ENCODE data around the gene ATG3.

The ATG3 gene

GRCh38 chr3:112583105-112583504 is 21.3 kb upstream of the ATG3 start:
- DNase-seq (ENCODE audit: low read depth, low spot score), result no peak
- in situ Hi-C loops (cut with HindIII; ENCODE audit: low sequenced_read_pairs), result no loop called here
- H3K4me3 ChIP-seq (ENCODE audit: low read depth, low read length), result no peak overlapping the region
- no peak for TF ChIP-seq CTCF (IDR thresholded peaks at IDR 0.05; ENCODE audit: low read depth, low read length)

GRCh38 chr3:112582244-112582874 is 20.6 kb upstream of the ATG3 start:
- peak; percentile 84 for DNase-seq (ENCODE audit: low read depth, low spot score)
- H3K4me3 ChIP-seq (ENCODE audit: low read depth, low read length), result no peak overlapping the region
- peak; percentile 64 for TF ChIP-seq CTCF (IDR thresholded peaks at IDR 0.05; ENCODE audit: low read depth, low read length)
- in situ Hi-C loops (cut with HindIII; ENCODE audit: low sequenced_read_pairs), result no loop called here

DNA sequence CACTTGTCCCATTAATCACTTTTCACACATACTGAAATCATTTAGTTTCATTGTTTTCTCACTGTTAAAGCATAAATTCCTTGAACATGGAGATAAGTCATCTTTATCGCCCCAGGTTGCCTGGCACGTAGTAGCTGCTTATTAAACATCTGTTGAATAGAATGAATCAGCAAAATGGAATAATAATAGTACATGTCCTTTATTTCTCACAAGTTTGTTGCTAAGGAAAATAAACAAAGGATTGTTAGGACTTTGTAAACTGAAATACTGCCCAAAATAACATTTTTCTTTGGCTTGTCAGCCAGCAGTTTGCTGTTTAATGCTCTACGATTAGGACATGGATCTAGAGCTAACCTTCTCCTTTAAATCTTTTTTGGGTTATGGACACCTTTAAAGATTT is 17.9 kb upstream of the ATG3 start:
- DNase-seq (ENCODE audit: low read depth, low spot score), result peak; percentile 56
- TF ChIP-seq CTCF (IDR thresholded peaks at IDR 0.05; ENCODE audit: low read depth, low read length), result no peak
- in situ Hi-C loops (cut with HindIII; ENCODE audit: low sequenced_read_pairs), result no loop called here
- H3K4me3 ChIP-seq (ENCODE audit: low read depth, low read length), result no peak overlapping the region

GRCh38 chr3:112579232-112579631 is 17.5 kb upstream of the ATG3 start:
- TF ChIP-seq CTCF (IDR thresholded peaks at IDR 0.05; ENCODE audit: low read depth, low read length), result no peak
- no peak overlapping the region for H3K4me3 ChIP-seq (ENCODE audit: low read depth, low read length)
- DNase-seq (ENCODE audit: low read depth, low spot score), result no peak
- in situ Hi-C loops (cut with HindIII; ENCODE audit: low sequenced_read_pairs), result no loop called here

DNA sequence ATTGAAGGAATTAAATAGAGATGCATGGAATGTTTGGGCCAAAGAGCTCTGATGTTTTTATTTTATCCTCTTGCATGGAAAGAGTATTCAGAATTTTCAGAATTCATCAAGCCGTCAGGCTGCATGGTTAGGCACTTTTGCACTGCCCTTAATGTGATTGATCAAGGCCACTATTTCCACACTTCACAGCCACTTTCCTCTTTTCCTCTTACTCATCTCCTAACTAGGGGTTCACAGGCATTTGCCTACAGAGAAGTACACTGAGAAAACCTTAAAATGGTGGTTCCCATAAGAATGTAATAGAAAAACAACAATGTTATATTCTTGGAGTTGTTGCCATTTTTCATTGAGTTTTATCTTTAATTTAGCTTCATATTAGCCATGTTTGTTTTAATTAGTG is 10.9 kb upstream of the ATG3 start:
- in situ Hi-C loops (cut with HindIII; ENCODE audit: low sequenced_read_pairs), result no loop called here
- no peak for DNase-seq (ENCODE audit: low read depth, low spot score)
- H3K4me3 ChIP-seq (ENCODE audit: low read depth, low read length), result no peak overlapping the region
- no peak for TF ChIP-seq CTCF (IDR thresholded peaks at IDR 0.05; ENCODE audit: low read depth, low read length)

- in situ Hi-C loops (cut with HindIII; ENCODE audit: low sequenced_read_pairs), result no loop called here
- no peak for TF ChIP-seq CTCF (IDR thresholded peaks at IDR 0.05; ENCODE audit: low read depth, low read length)
- DNase-seq (ENCODE audit: low read depth, low spot score), result no peak
- no peak overlapping the region for H3K4me3 ChIP-seq (ENCODE audit: low read depth, low read length)
Measured at GRCh38 chr3:112569265-112569664, 7.5 kb upstream of the ATG3 start.

DNA sequence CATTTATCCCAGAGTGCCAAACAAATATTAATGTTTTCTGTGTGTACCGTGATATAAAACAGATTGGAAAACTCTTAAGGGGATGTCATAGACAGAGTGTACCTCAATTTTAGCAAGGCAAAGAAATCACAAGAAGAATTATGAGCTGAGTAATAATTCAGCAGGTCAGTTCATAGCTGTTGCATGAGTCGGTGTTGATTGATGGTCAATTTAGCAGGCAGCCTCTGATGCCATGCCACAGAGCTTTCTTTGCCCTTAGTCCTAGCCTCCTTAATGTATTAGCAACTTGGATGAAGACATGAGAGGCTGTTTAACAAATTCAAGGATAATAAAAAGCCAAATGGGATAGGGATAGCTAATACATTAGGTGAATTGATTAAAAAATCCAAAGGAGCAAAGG is 6.9 kb upstream of the ATG3 start:
- in situ Hi-C loops (cut with HindIII; ENCODE audit: low sequenced_read_pairs), result no loop called here
- TF ChIP-seq CTCF (IDR thresholded peaks at IDR 0.05; ENCODE audit: low read depth, low read length), result no peak
- DNase-seq (ENCODE audit: low read depth, low spot score), result no peak

More for the DNA sequence above, 6.9 kb upstream of the ATG3 start:
- H3K4me3 ChIP-seq (ENCODE audit: low read depth, low read length), result no peak overlapping the region
